GM06990 (cell line): ENCODE data around the gene VSIG4.
"Not testable (repeated sequence)": the region's sequence is repeated elsewhere in the genome, so short reads cannot be mapped to it uniquely, and the experiment has no call there.

Experiments used
- DNase-seq: peaks from one replicate; pipeline ENCODE4 v3.0.0-alpha.2; 2011; ENCODE audit not compliant: insufficient read length; ENCODE audit errors: extremely low read depth
- H3K27me3 ChIP-seq: replicated peaks from 2 replicates; pipeline ENCODE4 v1.6.0; 2011; ENCODE audit warnings: low read length; ENCODE audit not compliant: control insufficient read depth, insufficient read depth
- H3K36me3 ChIP-seq: 2 replicates; pipeline ENCODE4 v1.5.1; 2011; ENCODE audit warnings: low read length; ENCODE audit not compliant: control insufficient read depth, insufficient read depth
- H3K4me3 ChIP-seq: replicated peaks from 2 replicates; pipeline ENCODE4 v1.5.1; 2011; ENCODE audit warnings: low read depth, mild to moderate bottlenecking, control low read depth, low read length
- TF ChIP-seq, protein P1 (sequence below): IDR thresholded peaks from 2 replicates; pipeline ENCODE4 v1.5.1; 2011; ENCODE audit warnings: low read length, control low read depth, mild to moderate bottlenecking, inconsistent platforms; ENCODE audit not compliant: insufficient read depth, poor library complexity, severe bottlenecking

Gene VSIG4, protein sequence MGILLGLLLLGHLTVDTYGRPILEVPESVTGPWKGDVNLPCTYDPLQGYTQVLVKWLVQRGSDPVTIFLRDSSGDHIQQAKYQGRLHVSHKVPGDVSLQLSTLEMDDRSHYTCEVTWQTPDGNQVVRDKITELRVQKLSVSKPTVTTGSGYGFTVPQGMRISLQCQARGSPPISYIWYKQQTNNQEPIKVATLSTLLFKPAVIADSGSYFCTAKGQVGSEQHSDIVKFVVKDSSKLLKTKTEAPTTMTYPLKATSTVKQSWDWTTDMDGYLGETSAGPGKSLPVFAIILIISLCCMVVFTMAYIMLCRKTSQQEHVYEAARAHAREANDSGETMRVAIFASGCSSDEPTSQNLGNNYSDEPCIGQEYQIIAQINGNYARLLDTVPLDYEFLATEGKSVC

DNA sequence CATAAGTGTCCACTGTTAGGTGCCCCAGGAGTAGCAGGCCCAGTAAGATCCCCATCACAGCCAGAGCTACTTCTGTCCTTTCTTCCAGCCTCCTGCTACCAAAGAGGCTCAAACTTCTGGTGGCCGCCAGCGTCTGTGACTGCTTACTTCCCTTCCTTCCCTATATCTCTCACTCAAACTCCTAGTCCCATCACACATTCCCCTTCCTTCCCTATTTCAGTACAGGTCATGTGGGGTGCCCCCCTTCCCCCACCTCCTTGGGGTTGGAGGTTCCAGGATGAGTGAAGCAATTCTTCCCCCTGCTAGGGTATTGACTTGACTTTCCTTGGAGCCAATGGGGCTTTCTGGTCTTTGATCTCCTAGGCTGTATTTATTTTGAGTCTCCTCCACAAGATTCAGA, at the start of gene VSIG4:
Gene VSIG4, minus strand, starts transcription at position 137 of the 400 bp plus-strand sequence. Its CDS starts 82 bp downstream, at position 55.
- Histone ChIP-seq H3K36me3 (no peaks in the 10 kb centered on the region), H3K4me3 (no peak within 1 kb of the TSS), H3K27me3 (no peaks in the 10 kb centered on the region)
- TF ChIP-seq, protein P1, sequence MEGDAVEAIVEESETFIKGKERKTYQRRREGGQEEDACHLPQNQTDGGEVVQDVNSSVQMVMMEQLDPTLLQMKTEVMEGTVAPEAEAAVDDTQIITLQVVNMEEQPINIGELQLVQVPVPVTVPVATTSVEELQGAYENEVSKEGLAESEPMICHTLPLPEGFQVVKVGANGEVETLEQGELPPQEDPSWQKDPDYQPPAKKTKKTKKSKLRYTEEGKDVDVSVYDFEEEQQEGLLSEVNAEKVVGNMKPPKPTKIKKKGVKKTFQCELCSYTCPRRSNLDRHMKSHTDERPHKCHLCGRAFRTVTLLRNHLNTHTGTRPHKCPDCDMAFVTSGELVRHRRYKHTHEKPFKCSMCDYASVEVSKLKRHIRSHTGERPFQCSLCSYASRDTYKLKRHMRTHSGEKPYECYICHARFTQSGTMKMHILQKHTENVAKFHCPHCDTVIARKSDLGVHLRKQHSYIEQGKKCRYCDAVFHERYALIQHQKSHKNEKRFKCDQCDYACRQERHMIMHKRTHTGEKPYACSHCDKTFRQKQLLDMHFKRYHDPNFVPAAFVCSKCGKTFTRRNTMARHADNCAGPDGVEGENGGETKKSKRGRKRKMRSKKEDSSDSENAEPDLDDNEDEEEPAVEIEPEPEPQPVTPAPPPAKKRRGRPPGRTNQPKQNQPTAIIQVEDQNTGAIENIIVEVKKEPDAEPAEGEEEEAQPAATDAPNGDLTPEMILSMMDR, result no peak
- no peak for DNase-seq

DNA sequence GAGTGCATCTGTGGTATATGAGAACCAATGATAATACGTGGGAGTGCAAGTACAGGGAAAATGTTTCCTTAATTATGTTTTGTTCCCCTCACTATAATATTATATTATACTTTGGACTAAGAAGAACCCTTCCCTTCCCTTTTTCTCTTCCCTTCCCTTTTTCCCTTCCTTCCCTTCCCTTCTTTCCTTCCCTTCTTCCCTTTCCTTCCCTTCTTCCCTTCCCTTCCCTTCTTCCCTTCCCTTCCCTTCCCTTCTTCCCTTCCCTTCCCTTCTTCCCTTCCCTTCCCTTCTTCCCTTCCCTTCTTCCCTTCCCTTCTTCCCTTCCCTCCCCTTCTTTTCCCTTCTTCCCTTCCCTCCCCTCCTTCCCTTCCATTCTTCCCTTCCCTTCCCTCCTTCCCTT, 36.9 kb upstream of the VSIG4 start:
- Histone ChIP-seq H3K27me3 (no peaks in the 10 kb centered on the region), H3K4me3 (no peak overlapping the region), H3K36me3 (no peaks in the 10 kb centered on the region)
- no peak for DNase-seq
- TF ChIP-seq, protein P1, result no peak

DNA sequence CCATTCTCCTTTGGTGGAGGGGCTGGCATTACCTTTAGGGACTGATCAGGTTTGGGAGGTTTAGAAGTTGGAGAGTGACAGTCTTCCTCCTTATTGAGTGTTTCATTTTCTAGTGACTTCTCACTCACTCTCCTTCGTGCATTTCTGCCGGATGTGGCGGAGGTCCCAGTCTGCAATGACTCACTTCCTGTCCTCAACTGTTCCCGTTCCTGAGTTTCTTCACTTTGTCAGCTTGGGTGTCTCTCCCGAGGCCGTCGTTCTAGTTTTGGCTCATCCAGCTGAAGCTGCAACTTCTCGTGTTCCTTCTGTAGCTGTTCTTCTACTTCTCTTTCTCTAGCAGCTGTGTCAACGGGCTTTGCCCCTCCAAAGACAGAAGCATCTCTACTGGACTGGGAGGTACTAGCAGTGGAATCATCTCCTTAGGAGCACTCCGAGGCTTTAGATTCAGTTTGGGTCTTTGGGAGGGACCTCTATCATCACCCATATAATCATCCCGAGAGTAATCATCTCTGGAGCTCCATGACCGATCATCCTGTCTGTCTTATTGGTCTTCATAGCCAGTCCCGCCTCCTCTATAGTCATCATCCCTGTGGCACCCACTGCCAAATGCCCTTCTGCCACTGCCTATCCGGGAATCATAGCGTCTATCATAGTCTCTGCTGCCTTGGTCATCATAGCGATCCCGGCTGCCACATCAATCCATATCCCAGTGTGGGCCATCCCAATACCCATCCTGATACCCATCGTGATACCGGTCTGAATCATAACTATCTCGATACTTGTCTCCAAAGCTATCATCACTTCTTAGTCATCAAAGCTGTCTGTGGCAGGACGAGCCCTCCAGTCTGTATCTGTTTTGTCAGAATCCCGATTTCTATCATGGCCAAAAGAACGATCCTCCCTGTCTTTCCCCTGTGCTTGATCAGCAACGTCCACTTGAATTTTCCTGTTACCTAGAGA, 35.3 kb upstream of the VSIG4 start:
- TF ChIP-seq, protein P1, result no peak
- H3K27me3 ChIP-seq, result no peaks in the 10 kb centered on the region

DNA sequence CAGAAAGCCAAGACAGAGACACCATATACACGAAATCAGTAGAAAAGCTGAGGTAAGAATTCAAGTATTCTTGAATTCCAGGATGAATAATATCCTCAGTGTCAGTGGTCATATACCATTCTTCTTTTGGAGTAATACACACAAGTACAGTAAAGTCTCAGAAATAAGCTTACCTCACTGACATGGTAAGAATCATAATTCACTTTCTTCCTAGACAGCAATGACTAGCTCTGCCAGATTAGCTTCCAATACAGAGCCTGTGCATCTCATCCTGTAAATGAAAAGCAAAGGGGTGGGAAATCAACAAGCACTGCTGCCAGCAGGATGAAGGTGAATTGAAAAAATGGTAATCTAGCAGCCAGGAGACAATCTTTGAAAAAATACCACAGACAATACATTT, 31.2 kb upstream of the VSIG4 start:
- Histone ChIP-seq H3K4me3 (no peak overlapping the region), H3K36me3 (no peaks in the 10 kb centered on the region), H3K27me3 (no peaks in the 10 kb centered on the region)
- no peak for DNase-seq
- TF ChIP-seq, protein P1, result no peak

More for the DNA sequence above, 35.3 kb upstream of the VSIG4 start:
- H3K4me3 ChIP-seq, result no peak overlapping the region; the same call in 1 of the 2 replicates
- DNase-seq, result peak; percentile 18
- H3K36me3 ChIP-seq, result no peaks in the 10 kb centered on the region

DNA sequence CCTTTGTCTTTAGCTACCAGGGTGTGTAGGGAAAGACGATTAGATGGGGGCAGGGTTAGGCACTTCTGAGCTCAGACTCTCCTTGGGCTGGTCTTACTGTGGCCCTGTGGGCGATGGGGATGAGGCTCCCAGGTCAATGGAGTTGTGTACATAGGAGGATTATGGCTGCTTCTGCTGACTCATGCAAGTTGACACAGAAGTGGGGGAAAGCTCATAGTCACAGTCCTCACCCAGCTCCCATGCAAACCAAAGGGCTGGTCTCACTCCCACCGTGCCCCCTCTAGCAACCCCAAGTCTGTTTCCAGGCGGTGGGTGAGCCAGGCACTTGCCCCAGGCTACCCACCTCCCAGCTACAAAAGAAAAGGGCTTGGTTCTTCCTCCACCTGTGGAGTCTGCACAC, 24.4 kb upstream of the VSIG4 start:
- no peak overlapping the region for H3K4me3 ChIP-seq
- no peak for DNase-seq
- H3K27me3 ChIP-seq, result no peaks in the 10 kb centered on the region
- TF ChIP-seq, protein P1, result no peak
- no peaks in the 10 kb centered on the region for H3K36me3 ChIP-seq

DNA sequence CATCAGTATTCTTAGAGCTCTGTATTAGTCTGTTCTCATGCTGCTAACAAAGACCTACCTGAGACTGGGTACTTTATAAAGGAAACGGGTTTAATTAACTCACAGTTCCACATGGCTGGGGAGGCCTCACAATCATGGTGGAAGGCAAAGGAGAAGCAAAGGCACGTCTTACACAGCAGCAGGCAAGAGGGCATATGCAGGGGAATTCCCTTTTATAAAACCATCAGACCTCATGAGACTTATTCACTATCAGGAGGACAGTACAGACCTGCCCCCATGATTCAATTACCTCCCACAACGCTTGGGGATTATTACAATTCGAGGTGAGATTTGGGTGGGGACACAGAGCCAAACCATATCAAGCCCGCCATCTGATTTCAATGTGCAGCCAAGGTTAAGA, 17.1 kb upstream of the VSIG4 start:
- H3K27me3 ChIP-seq, H3K36me3 ChIP-seq, H3K4me3 ChIP-seq, DNase-seq: not testable (repeated sequence)
